ENCODE measurements around the gene ARMC9.
"Not testable (repeated sequence)": the region's sequence is repeated elsewhere in the genome, so short reads cannot be mapped to it uniquely, and the experiment has no call there.

Gene ARMC9

GRCh38 chr2:231244382-231245248 is 46.2 kb downstream of the ARMC9 start:
- no peak for DNase-seq (ENCODE audit: low read depth)

DNA sequence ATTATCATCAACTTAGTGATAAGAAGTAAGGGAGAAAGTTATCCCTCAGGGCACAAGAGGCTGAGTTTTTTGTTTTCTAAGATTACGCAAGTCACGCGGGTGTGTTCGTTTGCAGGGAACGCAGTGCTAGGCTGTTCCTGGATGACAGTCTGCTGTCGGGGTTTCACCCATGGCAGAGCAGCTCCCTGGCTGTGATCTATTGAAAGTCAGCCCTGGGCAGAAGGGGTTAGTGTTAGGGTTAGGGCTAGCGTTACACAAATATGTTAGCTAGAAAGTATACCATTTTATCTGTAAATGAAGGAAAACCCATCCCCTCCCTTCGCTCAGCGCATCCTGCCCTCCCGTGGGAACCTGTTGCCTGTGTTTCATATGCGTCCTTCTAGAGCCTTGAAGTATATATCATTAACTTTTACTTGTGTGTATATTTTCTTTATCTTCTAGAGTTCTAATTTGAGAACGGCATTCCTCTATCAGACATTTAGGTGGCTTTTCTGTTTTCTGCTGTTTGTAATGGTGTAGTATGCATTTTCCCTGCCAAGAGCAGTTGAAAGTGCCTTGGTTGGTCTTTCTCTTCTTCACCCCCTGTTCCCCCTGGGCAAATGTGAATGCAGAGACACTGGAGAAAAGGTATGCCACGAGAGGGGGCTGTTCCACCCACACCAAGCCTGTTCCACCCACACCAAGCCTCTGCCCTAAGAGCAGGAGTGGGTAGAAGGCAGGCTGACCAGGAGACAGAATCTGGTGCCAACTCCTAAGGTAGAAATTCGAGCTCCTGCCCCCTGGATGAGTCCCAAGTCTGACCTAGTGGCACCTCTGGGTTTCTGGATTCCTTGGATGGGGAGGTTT is 47.0 kb downstream of the ARMC9 start:
- DNase-seq (ENCODE audit: low read depth): no peak

DNA sequence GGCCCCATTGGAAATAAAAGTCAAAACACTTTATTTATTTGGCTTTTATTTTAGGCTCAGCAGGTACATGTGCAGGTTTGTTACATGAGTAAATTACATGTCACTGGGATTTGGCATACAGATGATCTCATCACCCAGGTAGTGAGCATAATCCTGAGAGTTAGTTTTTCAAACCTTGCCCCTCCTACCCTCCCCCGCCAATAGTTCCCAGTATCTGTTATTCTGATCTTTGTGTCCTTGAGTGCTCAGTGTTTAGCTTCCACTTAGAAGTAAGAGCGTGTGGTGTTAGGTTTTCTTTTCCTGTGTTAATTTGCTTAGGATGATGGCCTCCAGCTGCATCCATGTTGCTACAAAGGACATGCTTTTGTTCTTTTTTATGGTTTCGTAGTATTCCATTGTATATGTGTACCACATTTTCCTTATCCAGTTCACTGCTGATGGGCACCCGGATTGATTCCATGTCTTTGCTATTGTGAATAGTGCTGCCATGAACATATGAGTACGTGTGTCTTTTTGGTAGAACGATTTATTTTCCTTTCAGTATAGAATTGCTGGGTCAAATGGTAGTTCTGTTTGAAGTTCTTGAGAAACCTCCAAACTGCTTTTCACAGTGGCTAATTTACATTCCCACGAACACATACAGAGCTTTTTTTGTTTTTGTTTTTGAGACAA is 47.9 kb downstream of the ARMC9 start:
- no peak for DNase-seq (ENCODE audit: low read depth)

- no peak for DNase-seq (ENCODE audit: low read depth)
Observed at GRCh38 chr2:231250146-231250545, 51.7 kb downstream of the ARMC9 start.

DNA sequence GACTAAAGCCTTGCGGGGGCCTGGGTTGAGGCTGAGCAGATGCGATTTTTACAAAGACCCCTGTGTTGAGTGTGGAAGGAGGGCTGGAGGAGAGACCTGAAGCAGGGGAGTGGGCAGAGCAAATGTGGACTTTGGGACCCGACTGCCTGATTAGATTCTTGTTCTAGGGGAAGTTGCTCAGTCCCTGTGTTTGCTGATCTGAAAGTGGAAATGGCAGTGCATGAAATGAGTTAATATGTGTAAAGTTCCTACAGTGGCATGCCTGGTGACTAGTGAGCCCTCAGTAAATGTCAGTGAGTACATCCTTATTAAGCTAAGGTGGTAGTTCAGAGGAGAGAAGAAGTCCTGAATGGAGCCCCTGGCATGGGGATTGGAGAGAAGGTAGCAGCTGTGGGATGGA is 52.3 kb downstream of the ARMC9 start:
- DNase-seq (ENCODE audit: low read depth): no peak

GRCh38 chr2:231253292-231253691 is 54.9 kb downstream of the ARMC9 start:
- DNase-seq (ENCODE audit: low read depth): not testable (repeated sequence)

DNA sequence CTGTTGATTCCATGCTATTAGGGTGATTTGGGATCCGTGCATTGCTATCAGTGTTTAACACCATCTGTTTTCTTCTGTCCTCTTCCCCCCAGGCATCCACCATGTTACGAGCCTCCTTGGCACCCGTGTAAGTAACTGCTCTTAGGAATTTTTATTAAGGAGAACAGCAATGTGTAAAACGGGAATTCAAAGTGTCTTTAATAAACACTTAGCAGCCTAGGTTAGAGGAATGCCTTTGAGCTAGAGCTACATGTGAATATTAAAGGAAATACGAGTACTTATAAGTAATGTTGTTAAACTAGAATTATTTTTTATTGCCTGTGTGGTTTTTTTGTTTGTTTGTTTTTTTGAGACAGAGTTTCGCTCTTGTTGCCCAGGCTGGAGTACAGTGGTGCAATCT is 58.1 kb downstream of the ARMC9 start:
- DNase-seq (ENCODE audit: low read depth): no peak

- no peak for DNase-seq (ENCODE audit: low read depth)
Observed at GRCh38 chr2:231257763-231258162, 59.3 kb downstream of the ARMC9 start.

DNA sequence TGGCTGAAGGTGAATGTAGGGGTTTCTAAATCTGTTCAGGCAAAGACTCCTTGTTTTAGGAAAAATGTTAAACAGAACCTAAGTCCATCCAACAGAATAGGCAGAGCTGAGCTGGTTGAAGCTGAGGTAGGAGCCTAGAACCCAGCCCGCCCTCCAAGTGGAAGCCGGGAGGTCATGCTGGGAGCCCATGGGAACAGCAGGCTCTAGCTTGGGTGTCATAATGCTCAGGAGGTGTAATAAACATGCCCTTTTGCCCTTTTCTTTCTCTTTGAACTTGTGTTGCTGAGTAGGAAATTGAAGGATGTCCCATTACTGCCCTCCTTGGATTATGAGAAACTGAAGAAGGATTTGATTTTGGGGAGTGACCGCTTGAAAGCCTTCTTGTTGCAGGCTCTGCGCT is 60.3 kb downstream of the ARMC9 start:
- no peak for DNase-seq (ENCODE audit: low read depth)

GRCh38 chr2:231259104-231259503 is 60.7 kb downstream of the ARMC9 start:
- no peak for DNase-seq (ENCODE audit: low read depth)

DNA sequence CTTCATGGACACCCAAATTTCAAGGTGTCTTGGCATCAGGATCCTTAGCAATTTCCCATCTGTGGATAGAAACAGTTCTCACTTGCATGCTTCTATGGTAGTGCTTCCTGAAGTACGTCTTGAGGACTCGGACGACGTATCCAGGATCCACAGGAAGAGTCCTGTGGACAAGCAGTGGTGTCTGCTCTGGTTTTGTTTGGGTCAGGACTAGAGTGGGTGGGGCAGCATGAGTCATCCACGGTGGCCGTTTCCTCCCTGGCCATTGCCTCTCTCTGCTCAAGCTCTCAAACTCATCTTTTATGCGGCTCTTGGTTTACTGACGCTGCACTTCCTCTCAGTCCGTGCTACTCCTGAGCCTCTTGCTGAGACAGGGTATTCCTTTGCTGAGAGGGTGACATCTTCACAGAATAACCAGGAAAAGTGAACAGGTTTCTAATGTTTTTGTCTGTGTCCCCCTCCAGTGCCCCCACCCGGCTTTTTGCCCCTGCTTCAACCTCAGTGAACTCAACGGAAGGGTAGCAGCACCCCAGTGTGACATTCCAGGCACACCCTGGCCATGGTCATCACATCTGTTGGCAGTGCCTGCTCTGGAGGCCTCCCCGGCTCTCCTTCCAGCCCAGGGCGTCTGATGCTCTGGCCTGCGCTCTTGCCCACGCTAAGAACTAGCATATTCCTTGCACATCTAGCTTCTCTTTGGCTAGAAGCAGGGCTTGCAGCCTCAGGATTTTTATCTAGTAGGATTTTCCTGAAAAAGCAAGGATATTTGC is 62.2 kb downstream of the ARMC9 start:
- no peak for DNase-seq (ENCODE audit: low read depth)

DNA sequence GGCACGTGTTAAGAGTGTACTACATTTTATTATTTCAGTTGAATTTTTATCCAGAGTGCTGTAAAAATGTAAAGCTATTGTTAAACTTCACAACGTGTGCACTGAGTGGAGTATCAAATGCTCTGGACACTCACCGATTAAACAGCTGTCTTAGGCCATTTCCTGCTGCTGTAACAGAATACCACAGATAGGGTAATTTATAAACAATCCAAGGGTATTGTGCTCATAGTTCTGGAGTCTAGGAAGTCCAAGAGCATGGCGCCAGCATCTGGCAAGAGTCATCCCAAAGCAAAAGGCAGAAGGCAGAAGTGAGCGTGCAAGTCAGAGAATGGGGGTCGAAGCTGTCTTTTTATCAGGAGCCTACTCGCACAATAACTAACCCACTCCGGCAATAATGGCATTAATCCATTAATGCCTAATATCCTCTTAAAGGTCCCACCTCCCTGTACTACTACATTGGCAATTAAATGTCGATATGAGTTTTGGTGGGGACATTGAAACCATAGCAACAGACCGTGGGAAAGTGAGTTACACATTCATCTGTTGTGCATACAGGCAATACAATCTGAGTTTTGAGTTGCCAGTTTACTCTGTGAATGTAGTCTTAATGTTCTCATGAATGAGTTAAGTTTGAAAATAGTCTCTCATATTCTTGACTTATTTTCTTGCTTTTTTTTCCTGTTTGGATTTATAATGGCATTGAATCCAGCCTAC is 64.8 kb downstream of the ARMC9 start:
- no peak for DNase-seq (ENCODE audit: low read depth)

DNA sequence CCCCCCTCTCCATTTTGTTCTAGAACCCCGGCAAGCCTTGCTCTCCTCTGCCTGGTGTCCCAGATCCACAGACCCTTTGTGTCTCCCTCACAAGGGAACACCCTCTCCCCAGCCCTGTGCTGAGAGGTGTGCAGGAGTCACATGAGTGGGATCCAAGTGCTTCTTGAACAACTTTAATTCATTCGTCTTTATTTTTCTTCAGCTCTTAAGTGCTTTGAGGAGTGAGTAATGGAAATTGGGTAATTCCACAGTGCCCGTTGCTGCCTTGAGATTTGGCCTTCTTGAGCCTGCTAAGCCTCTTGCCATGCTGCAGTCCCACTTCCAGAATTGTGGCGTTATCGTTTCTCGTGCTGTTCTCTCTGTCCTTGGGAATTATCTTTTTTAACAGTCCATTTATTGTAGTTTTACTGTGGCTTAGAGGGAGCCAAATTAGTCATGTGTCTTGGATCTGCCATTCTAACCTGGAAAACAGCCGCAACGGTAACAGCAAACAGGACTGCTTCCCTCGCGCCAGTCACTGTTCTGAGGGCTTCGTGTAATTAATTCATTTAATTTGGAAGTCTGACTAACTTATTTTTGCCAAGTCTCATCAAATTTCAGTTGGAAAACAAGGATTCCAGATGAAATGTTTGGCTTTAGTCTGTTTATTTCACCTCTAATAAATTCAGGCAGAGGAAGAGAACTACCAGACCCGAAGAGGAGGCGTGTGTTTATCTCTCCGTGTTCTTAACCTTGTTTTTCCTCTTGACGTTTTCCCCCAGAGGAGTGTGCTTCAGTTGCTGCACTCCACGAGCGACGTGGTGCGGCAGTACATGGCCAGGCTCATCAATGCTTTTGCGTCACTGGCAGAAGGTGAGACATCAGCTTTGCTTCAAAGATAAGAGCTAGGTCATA is 72.0 kb downstream of the ARMC9 start:
- no peak for DNase-seq (ENCODE audit: low read depth)

DNA sequence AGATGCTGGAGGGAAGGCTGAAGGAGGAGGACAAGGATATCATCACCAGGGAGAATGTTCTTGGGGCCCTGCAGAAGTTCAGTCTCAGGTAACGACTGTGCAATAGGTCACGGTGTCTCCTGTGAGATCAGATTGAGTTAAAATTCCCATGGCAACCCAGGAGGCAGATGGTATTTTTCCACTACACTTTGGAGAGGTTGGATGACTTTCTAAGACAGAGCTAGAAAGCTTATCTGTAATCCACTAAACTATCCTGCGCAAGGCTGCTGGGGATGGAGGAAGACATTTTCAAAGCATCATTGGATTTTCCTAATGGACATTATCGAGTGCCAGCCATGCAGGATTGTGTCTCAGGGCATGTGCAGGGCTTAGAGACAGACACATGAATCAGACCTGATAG is 74.6 kb downstream of the ARMC9 start:
- no peak for DNase-seq (ENCODE audit: low read depth)

- DNase-seq (ENCODE audit: low read depth): no peak
Observed at GRCh38 chr2:231276987-231277386, 78.6 kb downstream of the ARMC9 start.

GRCh38 chr2:231277962-231278361 is 79.5 kb downstream of the ARMC9 start:
- DNase-seq (ENCODE audit: low read depth): no peak

DNA sequence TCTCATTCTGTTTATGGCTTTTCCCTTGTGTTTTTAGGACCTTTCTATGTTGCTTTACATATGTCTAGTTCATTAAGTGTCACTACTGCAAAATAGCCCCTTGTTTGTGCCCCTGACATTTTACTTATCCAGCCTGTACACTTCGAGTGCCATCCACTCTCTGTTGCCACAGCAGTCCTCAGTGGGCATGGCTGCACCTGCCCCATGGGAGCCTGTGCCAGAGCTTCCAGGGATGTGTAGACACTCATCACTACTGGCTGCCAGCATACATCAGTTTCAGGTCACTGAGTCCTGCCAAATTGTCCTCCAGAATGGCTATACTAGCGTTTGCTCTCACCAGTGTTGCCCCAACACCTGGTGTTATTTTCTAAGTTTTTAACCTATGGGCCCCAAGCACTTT is 80.4 kb downstream of the ARMC9 start:
- DNase-seq (ENCODE audit: low read depth): no peak

- no peak for DNase-seq (ENCODE audit: low read depth)
Observed at GRCh38 chr2:231280846-231281245, 82.4 kb downstream of the ARMC9 start.

GRCh38 chr2:231284296-231284695 is 85.9 kb downstream of the ARMC9 start:
- no peak for DNase-seq (ENCODE audit: low read depth)

GRCh38 chr2:231286964-231287363 is 88.5 kb downstream of the ARMC9 start:
- no peak for DNase-seq (ENCODE audit: low read depth)

All from stimulated activated CD8-positive, alpha-beta memory T cell treated with anti-CD3 and anti-CD28 coated beads, Interleukin-12 subunit alpha, Interleukin-12 subunit beta, amount 100 ng/mL, for 4 hours (primary cell).